ENCODE measurements around the gene TATDN2.

DNA sequence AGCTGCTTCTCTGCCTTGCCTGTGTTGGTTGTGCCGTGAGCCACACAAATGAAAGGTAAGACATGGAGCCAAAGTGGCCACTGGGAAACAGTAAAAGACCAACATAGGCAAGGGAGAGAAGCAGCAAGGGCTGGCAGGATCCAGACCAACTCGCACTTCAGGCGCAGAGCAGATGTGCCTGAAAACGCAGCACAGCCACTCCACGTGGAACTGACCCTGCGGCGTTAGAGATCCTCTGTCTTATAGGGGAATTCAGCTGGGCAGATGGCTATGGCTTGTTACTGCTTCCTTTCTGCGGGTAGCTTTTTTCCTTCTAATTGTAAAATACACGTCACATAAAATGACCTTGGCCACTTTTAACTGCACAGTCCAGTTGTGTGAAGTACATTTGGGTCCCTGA lies 54.8 kb downstream of the TATDN2 start:
- TF ChIP-seq, protein P1, sequence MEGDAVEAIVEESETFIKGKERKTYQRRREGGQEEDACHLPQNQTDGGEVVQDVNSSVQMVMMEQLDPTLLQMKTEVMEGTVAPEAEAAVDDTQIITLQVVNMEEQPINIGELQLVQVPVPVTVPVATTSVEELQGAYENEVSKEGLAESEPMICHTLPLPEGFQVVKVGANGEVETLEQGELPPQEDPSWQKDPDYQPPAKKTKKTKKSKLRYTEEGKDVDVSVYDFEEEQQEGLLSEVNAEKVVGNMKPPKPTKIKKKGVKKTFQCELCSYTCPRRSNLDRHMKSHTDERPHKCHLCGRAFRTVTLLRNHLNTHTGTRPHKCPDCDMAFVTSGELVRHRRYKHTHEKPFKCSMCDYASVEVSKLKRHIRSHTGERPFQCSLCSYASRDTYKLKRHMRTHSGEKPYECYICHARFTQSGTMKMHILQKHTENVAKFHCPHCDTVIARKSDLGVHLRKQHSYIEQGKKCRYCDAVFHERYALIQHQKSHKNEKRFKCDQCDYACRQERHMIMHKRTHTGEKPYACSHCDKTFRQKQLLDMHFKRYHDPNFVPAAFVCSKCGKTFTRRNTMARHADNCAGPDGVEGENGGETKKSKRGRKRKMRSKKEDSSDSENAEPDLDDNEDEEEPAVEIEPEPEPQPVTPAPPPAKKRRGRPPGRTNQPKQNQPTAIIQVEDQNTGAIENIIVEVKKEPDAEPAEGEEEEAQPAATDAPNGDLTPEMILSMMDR (IDR thresholded peaks at IDR 0.05; ENCODE audit: extremely low read depth in 1 of 2, insufficient read depth in 1 of 2, low read depth in 1 of 2, low read length in 2 of 2): no peak
- TF ChIP-seq POLR2A (IDR thresholded peaks at IDR 0.05; ENCODE audit: low read depth, low read length) (peak; percentile 32), POLR2AphosphoS5 (IDR thresholded peaks at IDR 0.05; ENCODE audit: insufficient read depth, low read depth, low read length) (no peak), MYC (IDR thresholded peaks at IDR 0.05; ENCODE audit: low read depth, low read length) (no peak), EZH2 (IDR thresholded peaks at IDR 0.05; ENCODE audit: borderline replicate concordance, low read depth, low read length, severe bottlenecking) (no peak)
- TF ChIP-seq, protein P2, sequence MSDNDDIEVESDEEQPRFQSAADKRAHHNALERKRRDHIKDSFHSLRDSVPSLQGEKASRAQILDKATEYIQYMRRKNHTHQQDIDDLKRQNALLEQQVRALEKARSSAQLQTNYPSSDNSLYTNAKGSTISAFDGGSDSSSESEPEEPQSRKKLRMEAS (IDR thresholded peaks at IDR 0.05; ENCODE audit: insufficient read depth, insufficient read length): no peak
